ENCODE results near the gene EPB42. TPM values are rescaled to one million over a fixed set of nuclear protein-coding genes. Genes with fewer than 3 reads are reported as not detected.

EPB42 gene
- total RNA-seq, 2 donors from 2014 or later: not detected

DNA sequence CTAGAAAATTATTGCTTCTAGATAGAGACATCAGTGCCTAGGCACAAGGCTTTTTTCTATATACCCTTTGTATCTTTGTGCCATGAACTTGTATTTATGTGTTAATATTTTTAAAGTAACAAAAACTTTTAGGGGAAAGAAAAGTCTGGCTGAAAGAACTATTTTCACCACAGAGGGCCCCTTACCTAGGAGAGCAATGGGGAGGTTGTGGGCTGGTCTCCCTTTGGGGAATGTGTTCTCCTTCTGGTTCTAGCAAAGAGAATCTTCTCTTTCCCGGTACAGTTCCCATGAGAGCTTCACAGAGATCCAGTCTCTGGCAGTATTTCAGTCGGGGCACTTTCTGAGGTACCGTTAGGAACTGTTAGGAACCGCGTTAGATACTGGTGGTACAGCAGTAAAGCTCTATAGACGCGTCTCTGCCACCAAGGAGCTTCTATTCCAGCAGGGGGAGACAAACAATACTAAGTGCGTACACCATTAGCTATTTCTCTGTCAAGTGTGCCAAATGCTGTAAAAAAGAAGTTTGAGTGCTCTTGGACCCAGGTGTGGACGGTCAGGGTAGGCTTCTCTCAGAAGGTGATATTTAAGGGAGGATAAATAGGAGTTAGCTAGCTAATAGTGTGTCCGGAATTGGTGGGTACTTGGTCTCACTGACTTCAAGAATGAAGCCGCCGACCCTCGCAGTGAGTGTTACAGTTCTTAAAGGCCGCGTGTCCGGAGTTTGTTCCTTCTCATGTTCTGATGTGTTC is 4.6 kb upstream of the EPB42 start:
- Mint-ChIP-seq H3K27me3 (ENCODE audit: insufficient read depth) (peaks cover 14% of the 10 kb centered on the region), H3K36me3 (ENCODE audit: low read depth) (no peaks in the 10 kb centered on the region), H3K4me3 (no peak overlapping the region), H3K9me3 (peaks cover 4% of the 10 kb centered on the region), H3K27ac (no peak overlapping the region), H3K4me1 (no peaks in the 10 kb centered on the region)
- WGBS, 2 experiments (ENCODE audit: insufficient coverage in 1 of 2, insufficient read length in 1 of 2): 49 to 57% methylated on average over 15 to 16 of the region's 16 CpGs
- Histone ChIP-seq H3K36me3 (ENCODE audit: control insufficient read depth, insufficient read depth, low read length) (no peaks in the 10 kb centered on the region), H3K27me3 (ENCODE audit: control insufficient read depth, insufficient read depth, low read length, poor library complexity, severe bottlenecking) (no peaks in the 10 kb centered on the region), H3K4me3 (ENCODE audit: low read length) (no peak overlapping the region), H3K4me1 (ENCODE audit: control insufficient read depth, insufficient read depth, low read length) (no peaks in the 10 kb centered on the region), H3K27ac (ENCODE audit: low read depth, low read length) (no peak overlapping the region), H3K9me3 (ENCODE audit: control insufficient read depth, low read length) (no peaks in the 10 kb centered on the region), H3K9ac (ENCODE audit: extremely low read depth, low read length, poor library complexity, severe bottlenecking) (no peak overlapping the region)
- peak; percentile 86 for TF ChIP-seq CTCF (conservative IDR thresholded peaks at IDR 0.05)
- peak; percentile 76 for DNase-seq

GRCh38 chr15:43221422-43221821 is 604 bp upstream of the EPB42 start:
- peaks cover 3% of the 10 kb centered on the region for H3K27me3 Mint-ChIP-seq (ENCODE audit: insufficient read depth)
- no peak for TF ChIP-seq CTCF (conservative IDR thresholded peaks at IDR 0.05)
- WGBS, 2 experiments (ENCODE audit: insufficient coverage in 1 of 2, insufficient read length in 1 of 2): 100% methylated on average over 1 of the region's 1 CpG; no CpG with 5 or more reads in 1 of the 2 experiments
- H3K4me3 Mint-ChIP-seq: no peak overlapping the region
- H3K9ac ChIP-seq (ENCODE audit: extremely low read depth, low read length, poor library complexity, severe bottlenecking): no peak overlapping the region
- H3K27ac ChIP-seq (ENCODE audit: low read depth, low read length): no peak overlapping the region
- no peaks in the 10 kb centered on the region for H3K4me1 ChIP-seq (ENCODE audit: control insufficient read depth, insufficient read depth, low read length)
- no peaks in the 10 kb centered on the region for H3K9me3 ChIP-seq (ENCODE audit: control insufficient read depth, low read length)
- H3K36me3 ChIP-seq (ENCODE audit: control insufficient read depth, insufficient read depth, low read length): no peaks in the 10 kb centered on the region
- H3K4me3 ChIP-seq (ENCODE audit: low read length): no peak overlapping the region
- peaks cover 5% of the 10 kb centered on the region for H3K4me1 Mint-ChIP-seq
- H3K9me3 Mint-ChIP-seq: no peaks in the 10 kb centered on the region
- H3K27me3 ChIP-seq (ENCODE audit: control insufficient read depth, insufficient read depth, low read length, poor library complexity, severe bottlenecking): no peaks in the 10 kb centered on the region
- no peaks in the 10 kb centered on the region for H3K36me3 Mint-ChIP-seq (ENCODE audit: low read depth)
- H3K27ac Mint-ChIP-seq: no peak overlapping the region
- no peak for DNase-seq

DNA sequence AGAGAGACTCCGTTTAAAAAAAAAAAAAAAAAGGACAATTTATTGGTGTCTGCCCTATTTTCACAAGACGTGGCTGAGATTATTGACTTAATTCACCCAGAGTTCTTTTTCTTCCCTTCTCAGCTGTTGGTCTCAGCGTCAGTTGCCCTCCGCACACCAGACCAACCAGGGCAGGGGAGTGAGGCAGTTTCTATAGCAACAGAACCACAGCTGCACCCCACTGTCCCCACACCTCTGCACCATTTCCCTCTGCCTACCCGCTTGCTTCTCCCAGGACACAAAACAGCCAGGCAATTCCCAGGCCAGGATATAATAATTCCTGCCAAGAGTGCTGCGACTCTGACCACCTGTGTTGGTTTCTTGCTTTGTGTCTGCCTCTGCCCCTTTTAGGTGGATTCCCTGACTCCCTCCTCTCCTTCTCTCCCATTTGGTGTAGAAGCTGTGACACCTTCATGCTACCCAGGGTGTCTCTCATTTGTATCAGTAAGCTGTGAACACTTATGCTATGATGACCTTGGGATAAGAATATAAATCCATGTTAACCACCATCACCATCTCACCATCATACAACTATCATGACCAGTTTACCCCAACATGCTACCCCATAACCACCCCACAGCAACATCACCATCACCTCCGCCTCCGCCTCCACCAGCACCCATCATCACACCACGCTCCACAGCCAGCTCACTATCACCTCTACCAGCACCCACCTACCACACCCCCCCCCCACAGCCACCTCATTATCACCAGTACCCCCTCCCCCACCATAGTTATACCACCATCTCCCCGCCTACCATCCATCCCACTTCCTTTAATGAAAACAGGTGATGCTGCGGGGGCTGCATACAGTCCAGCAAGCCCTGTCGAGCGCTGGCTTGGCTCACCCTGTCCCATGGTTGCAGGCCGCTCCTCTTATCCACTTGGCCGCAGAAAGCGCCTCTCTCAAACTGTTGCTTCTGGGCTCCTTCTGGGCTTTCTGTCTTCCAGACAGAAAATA is 589 bp downstream of the EPB42 start:
- Mint-ChIP-seq H3K36me3 (ENCODE audit: low read depth) (no peaks in the 10 kb centered on the region), H3K4me3 (no peak overlapping the region), H3K27me3 (ENCODE audit: insufficient read depth) (peaks cover 3% of the 10 kb centered on the region), H3K4me1 (peaks cover 5% of the 10 kb centered on the region), H3K27ac (no peak overlapping the region), H3K9me3 (no peaks in the 10 kb centered on the region)
- Histone ChIP-seq H3K9me3 (ENCODE audit: control insufficient read depth, low read length) (no peaks in the 10 kb centered on the region), H3K4me3 (ENCODE audit: low read length) (no peak overlapping the region), H3K36me3 (ENCODE audit: control insufficient read depth, insufficient read depth, low read length) (no peaks in the 10 kb centered on the region), H3K4me1 (ENCODE audit: control insufficient read depth, insufficient read depth, low read length) (no peaks in the 10 kb centered on the region), H3K27me3 (ENCODE audit: control insufficient read depth, insufficient read depth, low read length, poor library complexity, severe bottlenecking) (no peaks in the 10 kb centered on the region), H3K9ac (ENCODE audit: extremely low read depth, low read length, poor library complexity, severe bottlenecking) (no peak overlapping the region), H3K27ac (ENCODE audit: low read depth, low read length) (no peak overlapping the region)
- TF ChIP-seq CTCF (conservative IDR thresholded peaks at IDR 0.05): no peak
- no peak for DNase-seq
- WGBS, 2 experiments (ENCODE audit: insufficient coverage in 1 of 2, insufficient read length in 1 of 2): 93 to 96% methylated on average over 10 to 16 of the region's 16 CpGs
